Calu3 (cell line): ENCODE results near the gene PRAMEF33. TPM values are rescaled to one million over a fixed set of nuclear protein-coding genes. Genes with fewer than 3 reads are reported as not detected.
"Not testable (repeated sequence)": the region's sequence is repeated elsewhere in the genome, so short reads cannot be mapped to it uniquely, and the experiment has no call there.

Source experiments
- BruUV-seq: library from RNA; stranded (reverse); fragments of 400-500 nt; replicated peaks from 2 replicates; lab custom pipeline; 2021; lab: Mats Ljungman, UMichigan
- CTCF ChIA-PET: fragments of 300-600 bp; sonication (Branson Sonifier 250); formaldehyde crosslinking; loops from one replicate; lab custom pipeline; 2022; ENCODE audit warnings: antibody characterized with exemption; lab: Charles Lee
- DNase-seq: peaks from one replicate; pipeline ENCODE4 v3.0.0; 2022
- H3K27ac Mint-ChIP-seq: one replicate; pipeline ENCODE4 v1.8.0; 2022; ENCODE audit warnings: mixed read lengths; ENCODE audit not compliant: unreplicated experiment
- H3K27me3 Mint-ChIP-seq: one replicate; pipeline ENCODE4 v1.8.0; 2022; ENCODE audit warnings: mixed read lengths; ENCODE audit not compliant: unreplicated experiment
- H3K36me3 Mint-ChIP-seq: one replicate; pipeline ENCODE4 v1.8.0; 2022; ENCODE audit warnings: mild to moderate bottlenecking, moderate library complexity, mixed read lengths; ENCODE audit not compliant: insufficient read depth, unreplicated experiment
- H3K4me1 Mint-ChIP-seq: one replicate; pipeline ENCODE4 v1.8.0; 2022; ENCODE audit warnings: mild to moderate bottlenecking, low read depth, mixed read lengths; ENCODE audit not compliant: unreplicated experiment
- H3K4me3 Mint-ChIP-seq: one replicate; pipeline ENCODE4 v1.8.0; 2022; ENCODE audit warnings: mild to moderate bottlenecking, low read depth, moderate library complexity, mixed read lengths; ENCODE audit not compliant: unreplicated experiment
- H3K9me3 Mint-ChIP-seq: one replicate; pipeline ENCODE4 v1.8.0; 2022; ENCODE audit warnings: low read depth, mixed read lengths; ENCODE audit not compliant: unreplicated experiment
- intact Hi-C: fragments of 100-400 bp; cut with micrococcal nuclease; formaldehyde crosslinking; loops from one replicate; pipeline ENCODE4 v1.10.0; 2022; ENCODE audit not compliant: unreplicated experiment
- total RNA-seq: library from RNA; stranded (reverse); gene quantifications from 2 replicates; pipeline ENCODE4 v1.2.3, GENCODE V29; 2022

The PRAMEF33 gene
- total RNA-seq, 1 experiment from 2014 or later, result not detected

DNA sequence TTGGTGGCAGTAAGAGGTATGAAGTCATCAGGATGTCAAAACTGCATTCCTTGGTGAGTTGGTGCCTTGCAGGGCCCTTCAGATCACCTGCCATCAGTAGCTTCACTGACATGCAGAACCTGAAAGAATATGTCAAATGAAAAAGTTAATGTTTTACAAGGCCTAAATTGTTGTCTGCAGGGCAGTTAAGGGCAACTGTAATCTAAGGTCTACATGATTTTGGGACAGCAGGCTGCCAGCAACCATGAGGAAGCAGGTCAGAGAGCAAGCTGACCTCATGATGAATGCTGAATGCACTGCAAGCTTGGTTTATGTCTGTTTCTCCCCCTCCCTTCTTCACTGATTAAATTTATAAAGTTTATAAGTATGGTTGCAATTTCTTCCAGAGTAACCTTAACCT, 1.1 kb upstream of the PRAMEF33 start:
- CTCF ChIA-PET, BruUV-seq, DNase-seq, H3K36me3 Mint-ChIP-seq, H3K27me3 Mint-ChIP-seq, H3K4me1 Mint-ChIP-seq, H3K27ac Mint-ChIP-seq, H3K9me3 Mint-ChIP-seq, intact Hi-C loops, H3K4me3 Mint-ChIP-seq: not testable (repeated sequence)

DNA sequence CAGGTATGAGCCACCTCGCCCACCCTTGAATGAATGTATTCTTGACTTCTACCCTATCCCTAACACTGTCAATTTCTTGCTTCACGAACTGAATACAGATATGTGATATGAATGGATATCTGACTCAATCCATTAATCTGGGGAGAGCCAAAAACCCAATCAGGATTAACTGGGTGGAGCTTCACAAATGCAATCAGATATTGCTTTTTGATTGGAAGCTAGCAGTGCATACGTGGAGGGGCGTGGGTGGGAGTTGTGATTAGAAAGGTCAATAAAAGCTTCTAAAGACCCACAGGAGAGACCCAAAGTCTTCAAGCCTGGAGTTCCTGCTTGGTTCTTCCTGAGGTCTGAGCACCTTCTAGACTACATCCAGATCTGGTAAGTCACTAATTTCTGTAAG, 11.9 kb downstream of the PRAMEF33 start, which contains the start of gene PRAMEF15:
PRAMEF15 (plus strand) TSS at position 301 of the 400 bp plus-strand sequence. CDS start 2,827 bp downstream, outside the sequence.
- H3K36me3 Mint-ChIP-seq, result not testable (repeated sequence)

GRCh38 chr1:13342496-13342895, 39.2 kb downstream of the PRAMEF33 start:
- BruUV-seq, result not testable (repeated sequence)

More for the DNA sequence above, 11.9 kb downstream of the PRAMEF33 start, which contains the start of gene PRAMEF15:
- H3K4me3 Mint-ChIP-seq, H3K4me1 Mint-ChIP-seq, CTCF ChIA-PET, H3K9me3 Mint-ChIP-seq, BruUV-seq, DNase-seq, H3K27ac Mint-ChIP-seq, intact Hi-C loops, H3K27me3 Mint-ChIP-seq: not testable (repeated sequence)

GRCh38 chr1:13347034-13347433, 43.7 kb downstream of the PRAMEF33 start, which contains the start of gene PRAMEF14:
Gene PRAMEF14, minus strand, starts transcription at chr1:13347134. Its CDS starts 1,820 bp downstream, at chr1:13345314.
- BruUV-seq, H3K27me3 Mint-ChIP-seq, intact Hi-C loops, DNase-seq, H3K9me3 Mint-ChIP-seq, CTCF ChIA-PET, H3K27ac Mint-ChIP-seq, H3K36me3 Mint-ChIP-seq, H3K4me1 Mint-ChIP-seq, H3K4me3 Mint-ChIP-seq: not testable (repeated sequence)

More at GRCh38 chr1:13342496-13342895, 39.2 kb downstream of the PRAMEF33 start:
- H3K27me3 Mint-ChIP-seq, H3K9me3 Mint-ChIP-seq, CTCF ChIA-PET, H3K27ac Mint-ChIP-seq, H3K36me3 Mint-ChIP-seq, H3K4me1 Mint-ChIP-seq, DNase-seq, H3K4me3 Mint-ChIP-seq, intact Hi-C loops: not testable (repeated sequence)

DNA sequence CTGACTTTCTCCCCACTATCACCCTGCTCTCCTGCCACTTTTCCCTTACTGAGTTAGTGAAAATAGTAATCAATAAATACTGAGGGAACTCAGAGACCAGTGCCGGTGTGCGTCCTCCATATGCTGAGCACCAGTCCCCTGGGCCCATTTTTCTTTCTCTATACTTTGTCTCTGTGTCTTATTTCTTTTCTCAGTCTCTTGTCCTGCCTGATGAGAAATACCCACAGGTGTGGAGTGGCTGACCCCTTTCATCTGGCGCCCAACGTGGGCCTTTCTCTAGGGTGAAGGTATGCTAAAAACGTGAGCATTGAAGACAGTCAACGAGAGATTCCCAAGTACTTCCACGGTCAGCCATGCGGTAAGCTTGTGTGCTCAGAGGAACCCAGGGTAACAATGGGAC, 50.1 kb downstream of the PRAMEF33 start:
- H3K27me3 Mint-ChIP-seq, H3K36me3 Mint-ChIP-seq, H3K9me3 Mint-ChIP-seq, intact Hi-C loops, H3K27ac Mint-ChIP-seq, BruUV-seq, H3K4me1 Mint-ChIP-seq, H3K4me3 Mint-ChIP-seq, CTCF ChIA-PET: not testable (repeated sequence)
- peak; percentile 1 for DNase-seq

DNA sequence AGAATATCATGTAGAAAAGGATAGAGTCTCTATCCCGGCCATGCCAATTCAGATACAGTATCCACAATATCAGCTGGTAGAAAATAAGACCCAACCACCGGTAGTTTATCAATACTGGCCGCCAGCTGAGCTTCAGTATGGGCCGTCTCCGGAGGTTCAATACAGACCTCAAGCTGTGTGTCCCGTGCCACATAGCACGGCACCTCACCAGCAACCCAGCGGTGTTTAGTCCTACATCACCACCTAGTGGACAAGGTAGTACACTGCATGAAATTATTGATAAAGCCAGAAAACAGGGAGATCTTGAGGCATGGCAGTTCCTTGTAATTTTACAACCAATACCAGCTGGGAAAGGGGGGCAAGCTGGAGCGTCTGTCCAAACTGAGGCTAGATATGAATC, 51.1 kb downstream of the PRAMEF33 start:
- H3K9me3 Mint-ChIP-seq, CTCF ChIA-PET, H3K27ac Mint-ChIP-seq, H3K36me3 Mint-ChIP-seq, DNase-seq, BruUV-seq, H3K27me3 Mint-ChIP-seq, H3K4me3 Mint-ChIP-seq, H3K4me1 Mint-ChIP-seq, intact Hi-C loops: not testable (repeated sequence)

DNA sequence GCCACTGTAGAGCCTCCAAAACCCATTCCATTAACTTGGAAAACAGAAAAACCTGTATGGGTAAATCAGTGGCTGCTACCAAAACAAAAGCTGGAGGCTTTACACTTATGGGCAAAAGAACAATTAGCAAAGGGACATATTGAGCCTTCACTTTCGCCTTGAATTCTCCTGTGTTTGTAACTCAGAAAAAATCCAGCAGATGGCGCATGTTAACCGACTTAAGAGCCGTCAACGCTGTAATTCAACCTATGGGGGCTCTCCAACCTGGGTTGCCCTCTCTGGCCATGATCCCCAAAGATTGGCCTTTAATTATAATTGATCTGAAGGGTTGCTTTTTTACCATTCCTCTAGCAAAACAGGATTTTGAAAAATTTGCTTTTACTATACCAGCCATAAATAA, 53.4 kb downstream of the PRAMEF33 start:
- CTCF ChIA-PET, BruUV-seq: not testable (repeated sequence)

More for the DNA sequence above, 53.4 kb downstream of the PRAMEF33 start:
- H3K27ac Mint-ChIP-seq, H3K36me3 Mint-ChIP-seq, H3K4me1 Mint-ChIP-seq, H3K27me3 Mint-ChIP-seq, H3K9me3 Mint-ChIP-seq, H3K4me3 Mint-ChIP-seq: not testable (repeated sequence)
- peak; percentile 26 for DNase-seq
- intact Hi-C loops, result loop anchor here (5.0 kb wide), 2 partner anchors 66 to 606 kb away; no protein-coding TSS in a partner anchor

Other genes starting within 250 kb of the PRAMEF33 start
- gene PRAMEF27, start 247.0 kb upstream of the PRAMEF33 start, total RNA-seq, result not detected in 2 replicates
- gene HNRNPCL3, start 242.8 kb upstream of the PRAMEF33 start, total RNA-seq, result not detected in 2 replicates
- gene PRAMEF25, start 232.8 kb upstream of the PRAMEF33 start, total RNA-seq, result not detected in 2 replicates
- gene HNRNPCL2, start 186.7 kb upstream of the PRAMEF33 start, total RNA-seq, result not detected in 2 replicates
- not detected in 2 replicates for gene PRAMEF26, start 147.5 kb upstream of the PRAMEF33 start, total RNA-seq
- gene HNRNPCL4, start 137.9 kb upstream of the PRAMEF33 start, total RNA-seq, result not detected in 2 replicates
- gene PRAMEF9, start 131.7 kb upstream of the PRAMEF33 start, total RNA-seq, result not detected in 2 replicates
- not detected in 2 replicates for gene PRAMEF13, start 102.1 kb upstream of the PRAMEF33 start, total RNA-seq
- gene PRAMEF18, start 77.4 kb upstream of the PRAMEF33 start, total RNA-seq, result not detected in 2 replicates
- not detected in 2 replicates for gene PRAMEF5, start 49.3 kb upstream of the PRAMEF33 start, total RNA-seq
- not detected in 2 replicates for gene PRAMEF8, start 18.4 kb upstream of the PRAMEF33 start, total RNA-seq
- not detected in 2 replicates for gene PRAMEF15, start 12.0 kb downstream of the PRAMEF33 start, total RNA-seq
- gene PRAMEF14, start 43.6 kb downstream of the PRAMEF33 start, total RNA-seq, result not detected in 2 replicates
- not detected in 2 replicates for gene PRAMEF19, start 68.4 kb downstream of the PRAMEF33 start, total RNA-seq
- not detected in 2 replicates for gene PRAMEF17, start 86.1 kb downstream of the PRAMEF33 start, total RNA-seq
- not detected in 2 replicates for gene PRAMEF20, start 106.9 kb downstream of the PRAMEF33 start, total RNA-seq
- gene LRRC38, start 210.5 kb downstream of the PRAMEF33 start, total RNA-seq, result not detected in 2 replicates